Measurements from ENCODE around the gene DGUOK.

DNA sequence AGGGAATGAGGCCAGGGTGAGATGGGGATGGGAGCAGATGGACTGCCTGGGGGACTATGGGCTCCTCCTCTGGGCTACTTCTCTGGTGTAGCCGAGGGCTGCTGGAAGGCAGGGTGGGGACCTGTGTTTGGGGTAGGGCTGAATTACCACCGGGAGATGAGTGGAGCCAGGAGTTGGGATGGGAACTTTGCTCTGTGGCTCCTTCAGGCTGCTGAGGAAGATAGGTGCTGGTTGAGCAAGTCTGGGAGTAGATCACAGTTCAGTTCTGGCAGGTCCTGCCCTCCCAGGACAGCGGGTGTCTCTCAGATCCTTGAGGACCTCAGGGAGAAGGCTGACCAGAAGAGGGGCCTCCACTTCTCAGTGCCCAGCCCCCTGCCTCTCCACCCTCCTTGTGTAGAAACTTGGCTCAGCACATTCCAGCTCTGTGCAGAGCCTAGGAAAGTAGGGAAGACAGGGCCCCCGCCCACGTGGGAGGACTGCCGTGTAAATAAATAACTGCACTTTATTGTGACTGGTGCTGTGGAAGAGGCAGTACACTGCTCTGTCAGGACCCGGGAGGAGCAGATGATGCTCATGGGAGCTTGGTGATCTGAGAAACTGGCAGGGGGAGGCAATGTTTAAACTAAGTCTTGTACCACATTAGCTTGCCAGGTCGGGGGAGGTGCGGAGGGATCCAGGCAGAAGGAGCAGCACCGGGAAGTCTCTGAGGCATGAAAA, 73.4 kb downstream of the DGUOK start:
- TF ChIP-seq, protein P1, sequence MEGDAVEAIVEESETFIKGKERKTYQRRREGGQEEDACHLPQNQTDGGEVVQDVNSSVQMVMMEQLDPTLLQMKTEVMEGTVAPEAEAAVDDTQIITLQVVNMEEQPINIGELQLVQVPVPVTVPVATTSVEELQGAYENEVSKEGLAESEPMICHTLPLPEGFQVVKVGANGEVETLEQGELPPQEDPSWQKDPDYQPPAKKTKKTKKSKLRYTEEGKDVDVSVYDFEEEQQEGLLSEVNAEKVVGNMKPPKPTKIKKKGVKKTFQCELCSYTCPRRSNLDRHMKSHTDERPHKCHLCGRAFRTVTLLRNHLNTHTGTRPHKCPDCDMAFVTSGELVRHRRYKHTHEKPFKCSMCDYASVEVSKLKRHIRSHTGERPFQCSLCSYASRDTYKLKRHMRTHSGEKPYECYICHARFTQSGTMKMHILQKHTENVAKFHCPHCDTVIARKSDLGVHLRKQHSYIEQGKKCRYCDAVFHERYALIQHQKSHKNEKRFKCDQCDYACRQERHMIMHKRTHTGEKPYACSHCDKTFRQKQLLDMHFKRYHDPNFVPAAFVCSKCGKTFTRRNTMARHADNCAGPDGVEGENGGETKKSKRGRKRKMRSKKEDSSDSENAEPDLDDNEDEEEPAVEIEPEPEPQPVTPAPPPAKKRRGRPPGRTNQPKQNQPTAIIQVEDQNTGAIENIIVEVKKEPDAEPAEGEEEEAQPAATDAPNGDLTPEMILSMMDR (IDR thresholded peaks at IDR 0.05; ENCODE audit: poor library complexity) = no peak
- no peak for TF ChIP-seq EZH2 (IDR thresholded peaks at IDR 0.05; ENCODE audit: borderline replicate concordance)
- no peak for TF ChIP-seq EZH2phosphoT487 (IDR thresholded peaks at IDR 0.05; ENCODE audit: low read depth, severe bottlenecking, unreplicated experiment)

Measured in hepatocyte (in vitro differentiated cells).